Right lobe of liver (tissue), 6 donors: ENCODE data around the gene VSTM2L. TPM values are rescaled to one million over a fixed set of nuclear protein-coding genes. Genes with fewer than 3 reads are reported as not detected.

ENCODE experiments used
- ATAC-seq, 4 donors: fragments of 200-7000 bp; cut with Tn5 transposase; one replicate each; pipeline ENCODE4 v1.9.1; 2020; ENCODE audit warnings: mild to moderate bottlenecking in 4 of 4, moderate library complexity in 4 of 4
- DNase-seq, 3 donors: peaks; one replicate each; pipeline ENCODE4 v3.0.0-alpha.2; 2020
- H3K27ac ChIP-seq, 3 donors: fragments of 200-600 bp; one replicate each; pipeline ENCODE4 v1.8.0; 2022
- H3K27me3 ChIP-seq, 2 donors: fragments of 200-600 bp; one replicate each; pipeline ENCODE4 v1.8.0; 2022
- H3K36me3 ChIP-seq, 4 donors: fragments of 200-600 bp; sonication (generic) in 1 of 4; one replicate each; pipeline versions ENCODE4 v1.5.1 to v1.8.0; 2017 to 2022; ENCODE audit warnings: control low read depth in 1 of 4
- H3K4me1 ChIP-seq, 4 donors: fragments of 200-600 bp; sonication (generic) in 1 of 4; one replicate each; pipeline versions ENCODE4 v1.5.1 to v1.8.0; 2017 to 2022; ENCODE audit warnings: control low read depth in 1 of 4
- H3K4me3 ChIP-seq, 3 donors: fragments of 200-600 bp; one replicate each; pipeline ENCODE4 v1.8.0; 2022
- H3K9me3 ChIP-seq, 4 donors: fragments of 200-600 bp; sonication (generic) in 1 of 4; one replicate each; pipeline versions ENCODE4 v1.5.1 to v1.8.0; 2017 to 2022; ENCODE audit warnings: control low read depth in 1 of 4
- CTCF ChIP-seq, 4 donors: fragments of 200-600 bp in 3 of 4; fragments of 450-650 bp in 1 of 4; IDR thresholded peaks; one replicate each; pipeline versions ENCODE4 v1.5.1 to v1.8.0; 2016 to 2022; ENCODE audit warnings: antibody characterized with exemption in 4 of 4, mild to moderate bottlenecking in 2 of 4
- POLR2A ChIP-seq: fragments of 450-650 bp; IDR thresholded peaks from one replicate; pipeline ENCODE4 v1.6.1; 2017; ENCODE audit warnings: antibody characterized with exemption, mild to moderate bottlenecking
- WGBS: methylation state at CpG from one replicate; pipeline ENCODE4 v1.1.6; 2018; ENCODE audit warnings: low coverage, low lambda C conversion rate; ENCODE audit not compliant: insufficient coverage; ENCODE audit errors: missing lambda C conversion rate; 5-methylcytosine and 5-hydroxymethylcytosine counted together
- intact Hi-C, 2 donors: fragments of 100-400 bp; cut with DNase I; formaldehyde crosslinking; loops; one replicate each; pipeline versions ENCODE4 v1.11.2 to v1.14.1; 2022
- total RNA-seq, 6 experiments: library from RNA; depleted of rRNA in 2 of 6; stranded (reverse); fragments of >200 nt in 2 of 6; fragmentation: NEBNext Ultra II Directional in 3 of 6; extraction: Animal tissue kit (Norgen Biotek cat#: 25700) in 3 of 6; gene quantifications; one replicate each; pipeline versions ENCODE4 v1.1.0 to v1.2.4, GENCODE V29; 2016 to 2023
- donor health status: DM: no; HTN: yes; CAD: no.
- donor health status: DM: no; HTN: no; CAD: no.
- donor health status: DM: no; HTN: no; CAD: no.
- donor health status: DM: no; HTN: yes; CAD: no.
- donor health status: DM: no; HTN: yes; CAD: no.

The VSTM2L gene
- total RNA-seq, 6 experiments from 2014 or later: 0.56 to 10.7 (median 1.8) TPM

GRCh38 chr20:37938181-37938750, 35.3 kb downstream of the VSTM2L start:
- H3K4me3 ChIP-seq: no peak overlapping the region
- H3K36me3 ChIP-seq: no peaks in the 10 kb centered on the region
- WGBS: 96% methylated on average over 4 of the region's 12 CpGs
- TF ChIP-seq CTCF (IDR thresholded peaks at IDR 0.05) (no peak), POLR2A (no peak)
- no peak for DNase-seq
- intact Hi-C loops: no loop called here
- H3K4me1 ChIP-seq: no peaks in the 10 kb centered on the region
- H3K27ac ChIP-seq: no peak overlapping the region
- H3K9me3 ChIP-seq: no peaks in the 10 kb centered on the region
- H3K27me3 ChIP-seq: no peaks in the 10 kb centered on the region
- ATAC-seq: no peak

GRCh38 chr20:37938954-37939353, 36.0 kb downstream of the VSTM2L start:
- ATAC-seq (no peak), DNase-seq (no peak)
- Histone ChIP-seq H3K9me3 (no peaks in the 10 kb centered on the region), H3K27ac (no peak overlapping the region), H3K4me3 (no peak overlapping the region), H3K36me3 (no peaks in the 10 kb centered on the region), H3K4me1 (no peaks in the 10 kb centered on the region), H3K27me3 (no peaks in the 10 kb centered on the region)
- WGBS: 95% methylated on average over 7 of the region's 9 CpGs
- no peak for TF ChIP-seq POLR2A
- no peak for TF ChIP-seq CTCF (IDR thresholded peaks at IDR 0.05)
- intact Hi-C loops: no loop called here

GRCh38 chr20:37939701-37940560, 37.0 kb downstream of the VSTM2L start:
- intact Hi-C loops: no loop called here
- WGBS: 88% methylated on average over 5 of the region's 25 CpGs
- H3K27ac ChIP-seq: no peak overlapping the region
- no peak overlapping the region for H3K4me3 ChIP-seq
- peak in 1 of 3 donors; percentile 30 for DNase-seq
- ATAC-seq: no peak
- no peaks in the 10 kb centered on the region for H3K9me3 ChIP-seq
- H3K36me3 ChIP-seq: no peaks in the 10 kb centered on the region
- TF ChIP-seq CTCF (IDR thresholded peaks at IDR 0.05) (no peak), POLR2A (no peak)
- no peaks in the 10 kb centered on the region for H3K27me3 ChIP-seq
- no peaks in the 10 kb centered on the region for H3K4me1 ChIP-seq

- no peak overlapping the region for H3K27ac ChIP-seq
- no peaks in the 10 kb centered on the region for H3K9me3 ChIP-seq
- ATAC-seq: no peak
- DNase-seq: no peak
- no peak for TF ChIP-seq CTCF (IDR thresholded peaks at IDR 0.05)
- intact Hi-C loops: no loop called here
- no peaks in the 10 kb centered on the region for H3K4me1 ChIP-seq
- H3K27me3 ChIP-seq: no peaks in the 10 kb centered on the region
- no peaks in the 10 kb centered on the region for H3K36me3 ChIP-seq
- 75% methylated on average over 6 of the region's 6 CpGs for WGBS
- no peak overlapping the region for H3K4me3 ChIP-seq
Observed at GRCh38 chr20:37940858-37941257, 37.9 kb downstream of the VSTM2L start.
